ENCODE results near the gene ATF6.

- TF ChIP-seq, protein P1, sequence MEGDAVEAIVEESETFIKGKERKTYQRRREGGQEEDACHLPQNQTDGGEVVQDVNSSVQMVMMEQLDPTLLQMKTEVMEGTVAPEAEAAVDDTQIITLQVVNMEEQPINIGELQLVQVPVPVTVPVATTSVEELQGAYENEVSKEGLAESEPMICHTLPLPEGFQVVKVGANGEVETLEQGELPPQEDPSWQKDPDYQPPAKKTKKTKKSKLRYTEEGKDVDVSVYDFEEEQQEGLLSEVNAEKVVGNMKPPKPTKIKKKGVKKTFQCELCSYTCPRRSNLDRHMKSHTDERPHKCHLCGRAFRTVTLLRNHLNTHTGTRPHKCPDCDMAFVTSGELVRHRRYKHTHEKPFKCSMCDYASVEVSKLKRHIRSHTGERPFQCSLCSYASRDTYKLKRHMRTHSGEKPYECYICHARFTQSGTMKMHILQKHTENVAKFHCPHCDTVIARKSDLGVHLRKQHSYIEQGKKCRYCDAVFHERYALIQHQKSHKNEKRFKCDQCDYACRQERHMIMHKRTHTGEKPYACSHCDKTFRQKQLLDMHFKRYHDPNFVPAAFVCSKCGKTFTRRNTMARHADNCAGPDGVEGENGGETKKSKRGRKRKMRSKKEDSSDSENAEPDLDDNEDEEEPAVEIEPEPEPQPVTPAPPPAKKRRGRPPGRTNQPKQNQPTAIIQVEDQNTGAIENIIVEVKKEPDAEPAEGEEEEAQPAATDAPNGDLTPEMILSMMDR (IDR thresholded peaks at IDR 0.05): no peak
- TF ChIP-seq CHD4 (IDR thresholded peaks at IDR 0.05; ENCODE audit: borderline replicate concordance): no peak
- TF ChIP-seq NR3C1 (IDR thresholded peaks at IDR 0.05): no peak
- TF ChIP-seq POLR2A (IDR thresholded peaks at IDR 0.05; ENCODE audit: low read length): no peak
- TF ChIP-seq MAFK (IDR thresholded peaks at IDR 0.05; ENCODE audit: partially characterized antibody): no peak
- no peak for TF ChIP-seq RFX5 (IDR thresholded peaks at IDR 0.05)
- TF ChIP-seq SMC3 (IDR thresholded peaks at IDR 0.05): no peak
- TF ChIP-seq USF2 (IDR thresholded peaks at IDR 0.05): no peak
- TF ChIP-seq FOSL2 (IDR thresholded peaks at IDR 0.05): no peak
- TF ChIP-seq FOSL2 (CRISPR knock-in tag; IDR thresholded peaks at IDR 0.05): no peak
- TF ChIP-seq ELK1 (IDR thresholded peaks at IDR 0.05; ENCODE audit: low read depth, low read length): no peak
Observed at GRCh38 chr1:161839591-161839990, 73.5 kb downstream of the ATF6 start.
